Lung (tissue), 12 donors: ENCODE data around the gene DRD2. TPM values are rescaled to one million over a fixed set of nuclear protein-coding genes. Genes with fewer than 3 reads are reported as not detected.

Experiments used
- ATAC-seq: fragments of 200-7000 bp; cut with Tn5 transposase; one replicate; pipeline ENCODE4 v1.9.1; 2020; ENCODE audit warnings: moderate number of reproducible peaks; ENCODE audit not compliant: insufficient read depth, low FRiP score
- DNase-seq, 3 donors: peaks; one replicate each; pipeline ENCODE4 v3.0.0-alpha.2; 2013 to 2017
- H3K27ac ChIP-seq, 2 donors: one replicate each; pipeline ENCODE4 v1.5.1; 2013; ENCODE audit warnings: mild to moderate bottlenecking in 2 of 2, moderate library complexity in 2 of 2, control low read depth in 1 of 2, inconsistent platforms in 1 of 2, low read depth in 1 of 2, low read length in 1 of 2
- H3K27me3 ChIP-seq, 3 donors: one replicate each; pipeline ENCODE4 v1.5.1; 2013; ENCODE audit warnings: low read length in 2 of 3; ENCODE audit not compliant: control insufficient read depth in 3 of 3, insufficient read depth in 3 of 3
- H3K36me3 ChIP-seq, 4 donors: one replicate each; pipeline ENCODE4 v1.5.1; 2013; ENCODE audit warnings: low read length in 4 of 4, mild to moderate bottlenecking in 1 of 4, moderate library complexity in 1 of 4; ENCODE audit not compliant: control insufficient read depth in 4 of 4, insufficient read depth in 4 of 4
- H3K4me1 ChIP-seq, 5 donors: one replicate each; pipeline ENCODE4 v1.5.1; 2013; ENCODE audit warnings: low read length in 5 of 5, mild to moderate bottlenecking in 2 of 5, moderate library complexity in 1 of 5; ENCODE audit not compliant: control insufficient read depth in 5 of 5, insufficient read depth in 5 of 5
- H3K4me3 ChIP-seq: one replicate; pipeline ENCODE4 v1.5.1; 2013; ENCODE audit warnings: mild to moderate bottlenecking, control low read depth, moderate library complexity
- H3K9ac ChIP-seq, 2 donors: one replicate each; pipeline ENCODE4 v1.5.1; 2013; ENCODE audit warnings: low read length in 2 of 2, control low read depth in 1 of 2; ENCODE audit not compliant: insufficient read depth in 1 of 2
- H3K9me3 ChIP-seq, 4 donors: one replicate each; pipeline ENCODE4 v1.5.1; 2013; ENCODE audit warnings: low read length in 3 of 4, mild to moderate bottlenecking in 1 of 4, moderate library complexity in 1 of 4; ENCODE audit not compliant: control insufficient read depth in 4 of 4, insufficient read depth in 3 of 4
- WGBS, 2 donors: extraction: QIAGEN DNeasy Blood & Tissue Kit; methylation state at CpG; one replicate each; pipeline ENCODE4 v1.1.7; 2013; 5-methylcytosine and 5-hydroxymethylcytosine counted together
- polyA plus RNA-seq, 2 donors: library from polyadenylated mRNA; stranded (reverse); fragments of 200-250 nt; gene quantifications; one replicate each; pipeline ENCODE4 v1.2.1, GENCODE V29; 2013
- total RNA-seq, 2 donors: library from RNA; depleted of rRNA in 1 of 2; stranded (reverse); fragments of >200 nt in 1 of 2; gene quantifications; one replicate each; pipeline ENCODE4 v1.2.1, GENCODE V29; 2014 to 2021
- TF ChIP-seq, protein P1 (sequence below): IDR thresholded peaks from 2 replicates; pipeline ENCODE4 v1.5.1; 2012; ENCODE audit warnings: mild to moderate bottlenecking; ENCODE audit errors: control extremely low read depth, extremely low read depth
- donor health status: control.
- donor health status: control.
- donor health status: Bipolar disorder and iron deficiency.
- donor health status: healthy.
- donor health status: DM: yes; HTN: yes; CAD: no.

Gene DRD2
- total and polyA plus RNA-seq, 4 donors = 0.08 to 0.28 TPM; not detected in 2

DNA sequence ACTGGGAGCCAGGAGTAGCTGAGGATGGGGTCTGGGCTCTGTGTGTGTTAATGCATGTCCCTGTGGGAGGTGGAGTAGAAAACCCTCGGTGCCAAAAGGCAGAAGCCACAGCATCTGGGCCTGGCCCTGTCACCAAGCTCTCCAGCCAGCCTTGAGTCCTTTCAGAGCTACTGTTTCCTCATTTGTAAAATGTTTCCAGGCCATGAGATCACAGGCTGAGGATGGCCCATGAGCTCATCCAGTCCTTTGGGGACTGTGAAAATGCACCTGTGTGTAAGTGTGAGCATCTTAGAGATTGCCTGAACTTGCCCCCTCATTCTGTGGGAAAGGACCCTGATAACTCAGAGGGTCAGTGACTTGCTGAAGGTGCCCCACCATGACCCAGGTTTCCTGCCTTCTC is 78.5 kb downstream of the DRD2 start:
- Histone ChIP-seq H3K27ac (no peak overlapping the region), H3K9me3 (peaks cover 0 to 2% (median 0%) of the 10 kb centered on the region in 4 donors), H3K4me3 (no peak overlapping the region), H3K9ac (no peak overlapping the region), H3K27me3 (no peaks in the 10 kb centered on the region), H3K4me1 (no peaks in the 10 kb centered on the region), H3K36me3 (no peaks in the 10 kb centered on the region)
- ATAC-seq = no peak
- TF ChIP-seq, protein P1, sequence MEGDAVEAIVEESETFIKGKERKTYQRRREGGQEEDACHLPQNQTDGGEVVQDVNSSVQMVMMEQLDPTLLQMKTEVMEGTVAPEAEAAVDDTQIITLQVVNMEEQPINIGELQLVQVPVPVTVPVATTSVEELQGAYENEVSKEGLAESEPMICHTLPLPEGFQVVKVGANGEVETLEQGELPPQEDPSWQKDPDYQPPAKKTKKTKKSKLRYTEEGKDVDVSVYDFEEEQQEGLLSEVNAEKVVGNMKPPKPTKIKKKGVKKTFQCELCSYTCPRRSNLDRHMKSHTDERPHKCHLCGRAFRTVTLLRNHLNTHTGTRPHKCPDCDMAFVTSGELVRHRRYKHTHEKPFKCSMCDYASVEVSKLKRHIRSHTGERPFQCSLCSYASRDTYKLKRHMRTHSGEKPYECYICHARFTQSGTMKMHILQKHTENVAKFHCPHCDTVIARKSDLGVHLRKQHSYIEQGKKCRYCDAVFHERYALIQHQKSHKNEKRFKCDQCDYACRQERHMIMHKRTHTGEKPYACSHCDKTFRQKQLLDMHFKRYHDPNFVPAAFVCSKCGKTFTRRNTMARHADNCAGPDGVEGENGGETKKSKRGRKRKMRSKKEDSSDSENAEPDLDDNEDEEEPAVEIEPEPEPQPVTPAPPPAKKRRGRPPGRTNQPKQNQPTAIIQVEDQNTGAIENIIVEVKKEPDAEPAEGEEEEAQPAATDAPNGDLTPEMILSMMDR = no peak
- DNase-seq = no peak
- WGBS, 2 donors = 67 to 73% methylated on average over 1 of the region's 1 CpG

DNA sequence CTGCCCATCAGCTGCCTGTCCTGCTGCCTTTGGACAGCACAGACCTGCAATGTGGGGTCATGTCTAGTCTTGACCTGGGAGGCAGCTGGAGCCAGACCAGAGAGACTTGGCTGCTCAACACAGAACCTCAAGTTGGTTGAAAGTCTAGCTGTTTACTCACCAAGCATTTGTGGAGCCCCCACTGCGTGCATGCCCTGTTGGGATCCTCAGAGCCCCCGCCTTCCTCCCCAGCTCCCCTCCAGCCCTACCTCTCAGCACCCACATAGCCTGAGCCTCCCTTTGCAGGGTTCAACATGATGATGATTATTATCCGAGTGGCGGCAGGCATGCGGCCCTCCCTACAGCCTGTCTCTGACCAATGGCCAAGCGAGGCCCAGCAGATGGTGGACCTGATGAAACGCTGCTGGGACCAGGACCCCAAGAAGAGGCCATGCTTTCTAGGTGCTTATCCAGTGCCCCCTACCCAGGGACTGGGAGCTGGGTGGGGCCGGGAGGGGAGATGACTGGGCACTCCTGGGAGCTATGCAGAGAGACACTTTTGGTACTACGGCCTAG is 79.3 kb downstream of the DRD2 start:
- DNase-seq (no peak), ATAC-seq (no peak)
- no peaks in the 10 kb centered on the region for H3K27me3 ChIP-seq
- H3K4me3 ChIP-seq = no peak overlapping the region
- no peaks in the 10 kb centered on the region for H3K36me3 ChIP-seq
- no peak overlapping the region for H3K9ac ChIP-seq
- TF ChIP-seq, protein P1 = no peak
- peaks cover 0 to 2% (median 0%) of the 10 kb centered on the region in 4 donors for H3K9me3 ChIP-seq
- WGBS, 2 donors = 93 to 94% methylated on average over 9 of the region's 9 CpGs
- no peak overlapping the region for H3K27ac ChIP-seq
- H3K4me1 ChIP-seq = no peaks in the 10 kb centered on the region

DNA sequence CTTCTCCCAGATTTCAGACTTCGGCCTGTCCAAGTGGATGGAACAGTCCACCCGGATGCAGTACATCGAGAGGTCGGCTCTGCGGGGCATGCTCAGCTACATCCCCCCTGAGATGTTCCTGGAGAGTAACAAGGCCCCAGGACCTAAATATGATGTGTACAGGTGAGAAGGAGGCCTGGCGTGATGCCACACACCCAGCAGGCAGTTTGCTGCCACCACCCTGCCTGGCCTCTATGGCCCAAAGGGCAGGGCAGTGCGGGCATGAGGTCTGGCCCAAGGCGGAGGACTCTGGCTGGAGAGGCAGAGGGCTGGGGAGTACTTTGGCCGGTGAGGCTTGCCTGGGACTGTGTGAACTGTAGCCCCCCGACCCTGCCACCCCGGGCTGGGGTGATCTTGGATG is 80.3 kb downstream of the DRD2 start:
- peaks cover 0 to 2% (median 0%) of the 10 kb centered on the region in 4 donors for H3K9me3 ChIP-seq
- H3K4me1 ChIP-seq = no peaks in the 10 kb centered on the region
- WGBS, 2 donors = 95% methylated on average over 11 of the region's 11 CpGs
- DNase-seq (no peak), ATAC-seq (no peak)
- H3K27ac ChIP-seq = no peak overlapping the region
- no peaks in the 10 kb centered on the region for H3K27me3 ChIP-seq
- H3K4me3 ChIP-seq = no peak overlapping the region
- H3K36me3 ChIP-seq = no peaks in the 10 kb centered on the region
- TF ChIP-seq, protein P1 = no peak
- no peak overlapping the region for H3K9ac ChIP-seq

DNA sequence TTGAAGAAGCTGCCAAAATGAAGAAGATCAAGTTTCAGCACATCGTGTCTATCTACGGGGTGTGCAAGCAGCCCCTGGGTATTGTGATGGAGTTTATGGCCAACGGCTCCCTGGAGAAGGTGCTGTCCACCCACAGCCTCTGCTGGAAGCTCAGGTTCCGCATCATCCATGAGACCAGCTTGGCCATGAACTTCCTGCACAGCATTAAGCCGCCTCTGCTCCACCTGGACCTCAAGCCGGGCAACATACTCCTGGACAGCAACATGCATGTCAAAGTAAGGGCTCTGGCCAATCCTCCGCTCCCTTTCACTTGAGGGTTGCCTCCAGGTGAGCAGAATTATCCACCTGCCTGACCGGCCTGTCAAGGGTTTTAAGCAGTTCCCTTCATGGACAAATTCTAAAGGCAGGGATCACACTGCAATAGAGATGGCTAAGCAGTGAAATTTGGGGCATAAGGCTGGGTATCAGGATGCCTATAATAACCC is 81.7 kb downstream of the DRD2 start:
- H3K36me3 ChIP-seq = no peaks in the 10 kb centered on the region

More for the DNA sequence above, 81.7 kb downstream of the DRD2 start:
- no peak overlapping the region for H3K4me3 ChIP-seq
- ATAC-seq (no peak), DNase-seq (no peak)
- H3K27ac ChIP-seq = no peak overlapping the region
- no peak overlapping the region for H3K9ac ChIP-seq
- H3K9me3 ChIP-seq = no peaks in the 10 kb centered on the region
- H3K27me3 ChIP-seq = no peaks in the 10 kb centered on the region
- H3K4me1 ChIP-seq = no peaks in the 10 kb centered on the region
- WGBS, 2 donors = 81 to 91% methylated on average over 8 of the region's 8 CpGs
- TF ChIP-seq, protein P1 = no peak
